VCaP (cell line): Measurements from ENCODE around the gene CENPVL1.
"Not testable (repeated sequence)": the region's sequence is repeated elsewhere in the genome, so short reads cannot be mapped to it uniquely, and the experiment has no call there.

Experiments used
- H3K27ac ChIP-seq: fragments of 450-650 bp; 2 replicates; pipeline ENCODE4 v1.5.1; 2017
- CTCF ChIP-seq: fragments of 450-650 bp; conservative IDR thresholded peaks from 2 replicates; pipeline ENCODE4 v1.5.1; 2017; ENCODE audit warnings: mild to moderate bottlenecking, moderate library complexity

Gene CENPVL1

GRCh38 chrX:51710277-51711164 lies at the start of gene CENPVL1:
CENPVL1 (plus strand) TSS chrX:51710512; CDS start chrX:51710512, 0 bp downstream.
- not testable (repeated sequence) for H3K27ac ChIP-seq

GRCh38 chrX:51665981-51666380 lies 44.3 kb upstream of the CENPVL1 start:
- H3K27ac ChIP-seq: no peak overlapping the region
- no peak for TF ChIP-seq CTCF

GRCh38 chrX:51679689-51680433 lies 30.5 kb upstream of the CENPVL1 start:
- H3K27ac ChIP-seq: not testable (repeated sequence)

GRCh38 chrX:51681808-51682719 lies 28.2 kb upstream of the CENPVL1 start:
- not testable (repeated sequence) for H3K27ac ChIP-seq

GRCh38 chrX:51682720-51683062 lies 27.6 kb upstream of the CENPVL1 start, which contains the start of gene CENPVL2:
CENPVL2 (minus strand) TSS chrX:51682831; CDS start chrX:51682831, 0 bp downstream.
- not testable (repeated sequence) for H3K27ac ChIP-seq

GRCh38 chrX:51694254-51694653 lies 16.1 kb upstream of the CENPVL1 start:
- no peak for TF ChIP-seq CTCF

GRCh38 chrX:51697397-51697796 lies 12.9 kb upstream of the CENPVL1 start:
- no peak overlapping the region for H3K27ac ChIP-seq
- TF ChIP-seq CTCF: no peak

More at GRCh38 chrX:51694254-51694653, 16.1 kb upstream of the CENPVL1 start:
- H3K27ac ChIP-seq: no peak overlapping the region

GRCh38 chrX:51712943-51713647 lies 2.8 kb downstream of the CENPVL1 start:
- not testable (repeated sequence) for H3K27ac ChIP-seq

- H3K27ac ChIP-seq: no peak overlapping the region
- TF ChIP-seq CTCF: no peak
These were observed 17.9 kb downstream of the CENPVL1 start for GRCh38 chrX:51728202-51728601.
